Prostate gland (tissue), 2 donors: ENCODE data around the gene ZNF547. TPM values are rescaled to one million over a fixed set of nuclear protein-coding genes. Genes with fewer than 3 reads are reported as not detected.

Experiments used
- DNase-seq: peaks from one replicate; pipeline ENCODE4 v3.0.0-alpha.2; 2019; ENCODE audit warnings: low spot score
- H3K27ac ChIP-seq, 2 donors: fragments of 200-600 bp; sonication (generic); 2 replicates each; pipeline ENCODE4 v1.5.1; 2017 to 2019
- H3K27me3 ChIP-seq: fragments of 200-600 bp; sonication (generic); replicated peaks from 2 replicates; pipeline ENCODE4 v1.5.1; 2019; ENCODE audit not compliant: insufficient read depth
- H3K36me3 ChIP-seq, 2 donors: fragments of 200-600 bp; sonication (generic); 1 replicate in 1 of 2; 2 replicates in 1 of 2; pipeline versions ENCODE4 v1.5.1 to v1.8.1; 2017 to 2019
- H3K4me1 ChIP-seq: fragments of 200-600 bp; sonication (generic); replicated peaks from 2 replicates; pipeline ENCODE4 v1.5.1; 2019
- H3K4me3 ChIP-seq, 2 donors: fragments of 200-600 bp; sonication (generic); 2 replicates each; pipeline ENCODE4 v1.5.1; 2017 to 2019
- H3K9me3 ChIP-seq: fragments of 200-600 bp; sonication (generic); 2 replicates; pipeline ENCODE4 v1.5.1; 2017
- POLR2A ChIP-seq: fragments of 450-650 bp; IDR thresholded peaks from one replicate; pipeline ENCODE4 v1.6.1; 2016; ENCODE audit warnings: antibody characterized with exemption, mild to moderate bottlenecking
- POLR2AphosphoS5 ChIP-seq: sonication (generic); formaldehyde crosslinking; IDR thresholded peaks from one replicate; pipeline ENCODE4 v1.6.1; 2017; ENCODE audit warnings: antibody characterized with exemption
- WGBS: methylation state at CpG from one replicate; pipeline ENCODE4 v1.1.5; 2018; 5-methylcytosine and 5-hydroxymethylcytosine counted together
- intact Hi-C: fragments of 100-400 bp; cut with DNase I; formaldehyde crosslinking; loops from one replicate; pipeline ENCODE4 v1.14.2; 2022
- total RNA-seq, 2 donors: library from RNA; depleted of rRNA; stranded (reverse); fragments of >200 nt; gene quantifications; one replicate each; pipeline ENCODE4 v1.1.0, GENCODE V29; 2016
- TF ChIP-seq, protein P1 (sequence below), 4 experiments: fragments of 200-600 bp in 2 of 4; fragments of 450-650 bp in 2 of 4; sonication (generic) in 2 of 4; IDR thresholded peaks; 1 replicate in 3 of 4; 2 replicates in 1 of 4; pipeline ENCODE4 v1.5.1; 2016 to 2019; ENCODE audit warnings: antibody characterized with exemption in 4 of 4, mild to moderate bottlenecking in 2 of 4, moderate library complexity in 2 of 4

The ZNF547 gene
- total RNA-seq, 2 donors from 2014 or later = 4.3 to 8.2 TPM

DNA sequence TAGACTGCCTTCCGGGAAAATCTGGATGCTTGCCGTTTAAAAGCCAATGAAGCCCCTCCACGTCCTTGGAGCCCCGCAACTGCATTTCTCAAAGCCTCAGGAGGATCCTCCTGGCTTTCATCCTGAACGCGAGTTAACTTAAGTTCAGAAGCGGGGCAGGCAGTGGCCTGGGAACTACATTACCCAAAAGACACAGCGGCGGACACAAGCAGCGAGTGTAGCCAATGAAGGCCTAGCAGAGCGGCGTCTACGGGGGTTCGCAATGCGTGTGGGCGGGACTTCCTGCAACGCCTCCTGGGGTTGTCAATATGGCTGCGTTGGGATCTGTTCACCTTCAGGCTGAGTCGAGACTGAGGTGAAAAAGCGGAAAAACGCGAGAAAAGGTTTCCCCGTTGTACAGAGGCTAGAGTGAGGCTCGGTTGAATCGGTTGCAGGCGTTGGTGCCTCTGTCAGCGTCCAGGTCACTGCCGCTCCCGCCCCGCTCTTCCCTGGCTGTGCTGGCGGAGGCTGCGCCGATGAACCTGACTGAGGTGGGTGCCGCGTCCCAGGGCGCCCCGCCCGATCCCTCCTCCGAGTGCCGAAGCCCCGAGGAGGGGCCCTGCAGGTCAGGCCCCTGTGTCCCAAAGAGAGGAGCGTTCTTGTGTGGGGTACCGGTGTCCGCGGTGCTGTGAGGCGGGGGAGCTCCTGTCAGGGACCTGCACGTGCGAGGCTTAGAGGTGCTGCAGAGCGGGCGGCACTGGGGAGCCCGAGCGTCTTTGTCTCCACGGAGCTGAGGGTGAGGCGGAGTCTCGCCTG is 47.7 kb downstream of the ZNF547 start, which contains the start of gene ZNF17:
Gene ZNF17, plus strand, starts transcription at position 285 of the 795 bp plus-strand sequence. CDS start 2,455 bp downstream, outside the sequence.
- Histone ChIP-seq H3K4me3 (peak within 1 kb of the TSS; percentile 56 to 62), H3K27ac (peak within 1 kb of the TSS; percentile 59 to 67), H3K9me3 (no peaks in the 10 kb centered on the region), H3K4me1 (no peaks in the 10 kb centered on the region), H3K27me3 (no peaks in the 10 kb centered on the region), H3K36me3 (no peaks in the 10 kb centered on the region)
- TF ChIP-seq, protein P1, sequence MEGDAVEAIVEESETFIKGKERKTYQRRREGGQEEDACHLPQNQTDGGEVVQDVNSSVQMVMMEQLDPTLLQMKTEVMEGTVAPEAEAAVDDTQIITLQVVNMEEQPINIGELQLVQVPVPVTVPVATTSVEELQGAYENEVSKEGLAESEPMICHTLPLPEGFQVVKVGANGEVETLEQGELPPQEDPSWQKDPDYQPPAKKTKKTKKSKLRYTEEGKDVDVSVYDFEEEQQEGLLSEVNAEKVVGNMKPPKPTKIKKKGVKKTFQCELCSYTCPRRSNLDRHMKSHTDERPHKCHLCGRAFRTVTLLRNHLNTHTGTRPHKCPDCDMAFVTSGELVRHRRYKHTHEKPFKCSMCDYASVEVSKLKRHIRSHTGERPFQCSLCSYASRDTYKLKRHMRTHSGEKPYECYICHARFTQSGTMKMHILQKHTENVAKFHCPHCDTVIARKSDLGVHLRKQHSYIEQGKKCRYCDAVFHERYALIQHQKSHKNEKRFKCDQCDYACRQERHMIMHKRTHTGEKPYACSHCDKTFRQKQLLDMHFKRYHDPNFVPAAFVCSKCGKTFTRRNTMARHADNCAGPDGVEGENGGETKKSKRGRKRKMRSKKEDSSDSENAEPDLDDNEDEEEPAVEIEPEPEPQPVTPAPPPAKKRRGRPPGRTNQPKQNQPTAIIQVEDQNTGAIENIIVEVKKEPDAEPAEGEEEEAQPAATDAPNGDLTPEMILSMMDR (IDR thresholded peaks at IDR 0.05) = no peak
- TF ChIP-seq POLR2A (peak; percentile 24), POLR2AphosphoS5 (peak; percentile 97)
- WGBS = under 1% methylated on average over 55 of the region's 55 CpGs
- peak; percentile 95 for DNase-seq
- intact Hi-C loops = no loop called here

DNA sequence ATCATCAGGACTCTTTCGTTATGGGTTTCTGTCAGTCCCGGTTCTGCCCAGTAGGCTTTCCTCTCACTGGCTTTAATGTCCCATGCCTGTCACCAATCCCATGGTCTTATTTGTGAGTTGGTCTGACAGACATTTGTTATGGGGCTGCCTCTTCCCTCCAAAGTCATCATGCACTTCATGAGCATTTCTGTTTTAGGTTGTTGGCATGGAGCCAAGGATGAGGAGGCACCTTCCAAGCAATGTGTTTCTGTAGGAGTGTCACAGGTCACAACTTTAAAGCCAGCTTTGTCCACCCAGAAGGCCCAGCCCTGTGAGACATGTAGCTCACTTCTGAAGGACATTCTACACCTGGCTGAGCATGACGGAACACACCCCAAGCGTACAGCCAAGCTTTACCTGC is 56.1 kb downstream of the ZNF547 start:
- DNase-seq = no peak
- intact Hi-C loops = no loop called here
- no peaks in the 10 kb centered on the region for H3K9me3 ChIP-seq

DNA sequence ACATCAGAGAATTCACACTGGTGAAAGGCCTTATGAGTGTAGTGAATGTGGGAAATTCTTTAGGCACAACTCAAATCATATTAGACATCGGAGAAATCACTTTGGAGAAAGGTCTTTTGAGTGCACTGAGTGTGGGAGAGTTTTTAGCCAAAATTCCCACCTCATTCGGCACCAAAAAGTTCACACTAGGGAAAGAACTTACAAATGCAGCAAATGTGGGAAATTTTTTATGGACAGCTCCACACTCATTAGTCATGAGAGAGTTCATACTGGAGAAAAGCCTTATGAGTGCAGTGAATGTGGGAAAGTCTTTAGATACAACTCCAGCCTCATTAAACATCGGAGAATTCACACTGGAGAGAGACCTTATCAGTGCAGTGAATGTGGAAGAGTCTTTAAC is 57.7 kb downstream of the ZNF547 start:
- Histone ChIP-seq H3K36me3 (peaks cover 11 to 35% of the 10 kb centered on the region in 2 donors), H3K4me3 (no peak overlapping the region), H3K27ac (no peak overlapping the region), H3K4me1 (no peaks in the 10 kb centered on the region), H3K9me3 (no peaks in the 10 kb centered on the region), H3K27me3 (no peaks in the 10 kb centered on the region)
- intact Hi-C loops = no loop called here
- 98% methylated on average over 3 of the region's 3 CpGs for WGBS
- DNase-seq = no peak
- TF ChIP-seq POLR2A (no peak), POLR2AphosphoS5 (no peak)
- TF ChIP-seq, protein P1 (IDR thresholded peaks at IDR 0.05) = no peak

More for the DNA sequence above, 56.1 kb downstream of the ZNF547 start:
- no peak for TF ChIP-seq POLR2AphosphoS5
- TF ChIP-seq, protein P1 (IDR thresholded peaks at IDR 0.05) = no peak
- no peak for TF ChIP-seq POLR2A
- Histone ChIP-seq H3K4me3 (no peak overlapping the region), H3K4me1 (no peaks in the 10 kb centered on the region), H3K27me3 (no peaks in the 10 kb centered on the region), H3K36me3 (peaks cover 11 to 35% of the 10 kb centered on the region in 2 donors), H3K27ac (no peak overlapping the region)
- 90% methylated on average over 4 of the region's 4 CpGs for WGBS

Other genes with a start within 250 kb of the ZNF547 start
- under 1 TPM in 1 of 2 donors, not detected in 1; 0.68 TPM for gene USP29, start 243.6 kb upstream of the ZNF547 start, total RNA-seq
- under 1 TPM in 1 of 2 donors, not detected in 1; 0.17 TPM for gene ZIM3, start 218.3 kb upstream of the ZNF547 start, total RNA-seq
- gene DUXA, start 196.1 kb upstream of the ZNF547 start, total RNA-seq = not detected
- 10 to 100 TPM; 50.3 to 64.2 TPM for gene ZNF264, start 172.1 kb upstream of the ZNF547 start, total RNA-seq
- gene AURKC, start 132.5 kb upstream of the ZNF547 start, total RNA-seq = 10 to 100 TPM in 1 of 2 donors, 1 to 10 TPM in 1; 2.0 to 11.0 TPM
- gene ZNF805, start 122.9 kb upstream of the ZNF547 start, total RNA-seq = 10 to 100 TPM; 16.4 to 21.1 TPM
- gene ZNF460, start 83.1 kb upstream of the ZNF547 start, total RNA-seq = 10 to 100 TPM; 56.3 to 68.4 TPM
- gene ZNF543, start 43.1 kb upstream of the ZNF547 start, total RNA-seq = 10 to 100 TPM; 10.8 to 15.3 TPM
- gene ZNF304, start 12.3 kb upstream of the ZNF547 start, total RNA-seq = 10 to 100 TPM; 11.9 to 13.2 TPM
- 10 to 100 TPM; 14.0 to 24.7 TPM for gene TRAPPC2B, start within 50 bp of the ZNF547 start, total RNA-seq
- 10 to 100 TPM; 20.4 to 27.4 TPM for gene ZNF548, start 26.3 kb downstream of the ZNF547 start, total RNA-seq
- 10 to 100 TPM; 10.8 to 14.5 TPM for gene ZNF17, start 47.6 kb downstream of the ZNF547 start, total RNA-seq
- gene ZNF749, start 71.8 kb downstream of the ZNF547 start, total RNA-seq = 1 to 10 TPM; 5.5 to 8.6 TPM
- gene VN1R1, start 93.6 kb downstream of the ZNF547 start, total RNA-seq = 1 to 10 TPM in 1 of 2 donors, under 1 TPM in 1; 0.96 to 4.8 TPM
- 10 to 100 TPM; 15.2 to 37.9 TPM for gene ZNF772, start 114.0 kb downstream of the ZNF547 start, total RNA-seq
- gene ZNF419, start 124.2 kb downstream of the ZNF547 start, total RNA-seq = 10 to 100 TPM; 15.4 to 16.0 TPM
- 10 to 100 TPM; 17.9 to 20.3 TPM for gene ZNF773, start 136.4 kb downstream of the ZNF547 start, total RNA-seq
- 10 to 100 TPM in 1 of 2 donors, 1 to 10 TPM in 1; 7.4 to 11.7 TPM for gene ZNF549, start 163.8 kb downstream of the ZNF547 start, total RNA-seq
- gene ZNF550, start 196.3 kb downstream of the ZNF547 start, total RNA-seq = 10 to 100 TPM in 1 of 2 donors, 1 to 10 TPM in 1; 8.5 to 12.8 TPM
- gene ZNF416, start 215.4 kb downstream of the ZNF547 start, total RNA-seq = 1 to 10 TPM; 4.8 to 5.6 TPM
- 1 to 10 TPM; 5.3 to 8.5 TPM for gene ZIK1, start 220.6 kb downstream of the ZNF547 start, total RNA-seq
- gene ZNF530, start 236.3 kb downstream of the ZNF547 start, total RNA-seq = 1 to 10 TPM; 1.5 to 7.4 TPM